ENCODE measurements around the gene SPEN. TPM values are rescaled to one million over a fixed set of nuclear protein-coding genes. Genes with fewer than 3 reads are reported as not detected.
A peak's percentile ranks its signal among the peaks of the same experiment; 100 is the strongest.

SPEN gene
- total and polyA plus RNA-seq, 7 experiments from 2014 or later = 10.1 to 92.1 (median 77.9) TPM

GRCh38 chr1:15858672-15859372, 11.3 kb downstream of the SPEN start:
- intact Hi-C loops (cut with micrococcal nuclease) = no loop called here
- no peak for ATAC-seq
- H3K4me3 Mint-ChIP-seq = peak overlapping the region in 5 of 10 donors; percentile 6 to 44 (median 16)
- DNase-seq = no peak
- POLR2A ChIA-PET = interaction anchor here (0.7 to 1.8 kb wide), 3 partner anchors 10 to 15 kb away, joined by 3 to 7 read pairs (median 5); partner anchors contain the start of gene SPEN
- Histone ChIP-seq H3K27me3 (ENCODE audit: control insufficient read depth in 2 of 2, insufficient read depth in 2 of 2, low read length in 2 of 2) (no peaks in the 10 kb centered on the region), H3K9me3 (ENCODE audit: control insufficient read depth in 2 of 3, low read length in 3 of 3) (no peaks in the 10 kb centered on the region), H3K4me3 (ENCODE audit: low read length) (no peak overlapping the region), H3K4me1 (ENCODE audit: control insufficient read depth in 2 of 2, insufficient read depth in 2 of 2, low read length in 2 of 2) (peaks cover 0 to 4% of the 10 kb centered on the region in 2 donors), H3K27ac (ENCODE audit: low read depth, low read length) (no peak overlapping the region), H3K36me3 (ENCODE audit: control insufficient read depth in 2 of 3, insufficient read depth in 3 of 3, low read length in 3 of 3) (no peaks in the 10 kb centered on the region)
- H3K9me3 Mint-ChIP-seq = no peaks in the 10 kb centered on the region
- peaks cover 11 to 79% (median 36%) of the 10 kb centered on the region in 7 donors for H3K4me1 Mint-ChIP-seq
- no peaks in the 10 kb centered on the region for H3K27me3 Mint-ChIP-seq
- peaks cover 0 to 5% (median 0%) of the 10 kb centered on the region in 5 donors for H3K36me3 Mint-ChIP-seq
- H3K27ac Mint-ChIP-seq = peak overlapping the region in 3 of 9 donors; percentile 33 to 81 (median 78)
- CTCF ChIA-PET = no interaction called here

- H3K36me3 Mint-ChIP-seq = peaks cover 0 to 3% (median under 1%) of the 10 kb centered on the region in 5 donors
- H3K9me3 ChIP-seq (ENCODE audit: control insufficient read depth in 2 of 3, low read length in 3 of 3) = no peaks in the 10 kb centered on the region
- peaks cover 17 to 75% (median 45%) of the 10 kb centered on the region in 7 donors for H3K4me1 Mint-ChIP-seq
- ATAC-seq (no peak), DNase-seq (no peak)
- no peaks in the 10 kb centered on the region for H3K9me3 Mint-ChIP-seq
- peaks cover 6 to 15% of the 10 kb centered on the region in 2 donors for H3K4me1 ChIP-seq (ENCODE audit: control insufficient read depth in 2 of 2, insufficient read depth in 2 of 2, low read length in 2 of 2)
- no peak overlapping the region for H3K4me3 ChIP-seq (ENCODE audit: low read length)
- CTCF ChIA-PET = interaction anchor here (0.9 kb wide), 1 partner anchor 9 kb away, joined by 4 read pairs; no protein-coding TSS in a partner anchor
- POLR2A ChIA-PET = interaction anchor here (0.6 to 1.3 kb wide), 3 partner anchors 10 to 20 kb away, joined by 3 to 4 read pairs (median 3); no protein-coding TSS in a partner anchor
- intact Hi-C loops (cut with micrococcal nuclease) = no loop called here
- no peak overlapping the region for H3K27ac ChIP-seq (ENCODE audit: low read depth, low read length)
- H3K27me3 Mint-ChIP-seq = no peaks in the 10 kb centered on the region
- peak overlapping the region in 1 of 10 donors; percentile 26 for H3K4me3 Mint-ChIP-seq
- H3K27me3 ChIP-seq (ENCODE audit: control insufficient read depth in 2 of 2, insufficient read depth in 2 of 2, low read length in 2 of 2) = no peaks in the 10 kb centered on the region
- H3K36me3 ChIP-seq (ENCODE audit: control insufficient read depth in 2 of 3, insufficient read depth in 3 of 3, low read length in 3 of 3) = no peaks in the 10 kb centered on the region
- peak overlapping the region in 3 of 9 donors; percentile 14 to 67 (median 45) for H3K27ac Mint-ChIP-seq
Measured at GRCh38 chr1:15863156-15863901, 15.8 kb downstream of the SPEN start.

GRCh38 chr1:15866721-15867201, 19.3 kb downstream of the SPEN start:
- DNase-seq = no peak
- ChIA-PET POLR2A (interaction anchor here (0.8 to 1.6 kb wide), 3 partner anchors 18 to 34 kb away, joined by 4 read pairs; partner anchors contain the start of gene SPEN), CTCF (interaction anchor here (0.5 to 0.7 kb wide), 2 partner anchors 27 to 94 kb away, joined by 3 to 4 read pairs; no protein-coding TSS in a partner anchor)
- H3K4me1 Mint-ChIP-seq = peaks cover 29 to 77% (median 57%) of the 10 kb centered on the region in 7 donors
- Histone ChIP-seq H3K36me3 (ENCODE audit: control insufficient read depth in 2 of 3, insufficient read depth in 3 of 3, low read length in 3 of 3) (no peaks in the 10 kb centered on the region), H3K4me1 (ENCODE audit: control insufficient read depth in 2 of 2, insufficient read depth in 2 of 2, low read length in 2 of 2) (peaks cover 6 to 11% of the 10 kb centered on the region in 2 donors), H3K27me3 (ENCODE audit: control insufficient read depth in 2 of 2, insufficient read depth in 2 of 2, low read length in 2 of 2) (no peaks in the 10 kb centered on the region), H3K4me3 (ENCODE audit: low read length) (no peak overlapping the region), H3K9me3 (ENCODE audit: control insufficient read depth in 2 of 3, low read length in 3 of 3) (no peaks in the 10 kb centered on the region), H3K27ac (ENCODE audit: low read depth, low read length) (no peak overlapping the region)
- no peak for ATAC-seq
- H3K9me3 Mint-ChIP-seq = no peaks in the 10 kb centered on the region
- peaks cover 0 to 3% (median 0%) of the 10 kb centered on the region in 5 donors for H3K36me3 Mint-ChIP-seq
- H3K4me3 Mint-ChIP-seq = peak overlapping the region in 5 of 10 donors; percentile 19 to 45 (median 36)
- intact Hi-C loops (cut with micrococcal nuclease) = no loop called here
- no peak overlapping the region for H3K27ac Mint-ChIP-seq
- H3K27me3 Mint-ChIP-seq = no peaks in the 10 kb centered on the region

- intact Hi-C loops (cut with micrococcal nuclease) = no loop called here
- Mint-ChIP-seq H3K27ac (peak overlapping the region in 2 of 9 donors; percentile 31 to 51), H3K27me3 (no peaks in the 10 kb centered on the region), H3K4me1 (peaks cover 29 to 75% (median 52%) of the 10 kb centered on the region in 7 donors), H3K36me3 (peaks cover 0 to 3% (median 0%) of the 10 kb centered on the region in 5 donors), H3K4me3 (peak overlapping the region in 3 of 10 donors; percentile 22 to 36 (median 29)), H3K9me3 (no peaks in the 10 kb centered on the region)
- no peak for DNase-seq
- H3K4me1 ChIP-seq (ENCODE audit: control insufficient read depth in 2 of 2, insufficient read depth in 2 of 2, low read length in 2 of 2) = peaks cover 6 to 11% of the 10 kb centered on the region in 2 donors
- ChIA-PET POLR2A (interaction anchor here (1.2 kb wide), 1 partner anchor 20 kb away, joined by 3 read pairs; the partner anchor contains the start of gene SPEN), CTCF (interaction anchor here (0.6 to 1.0 kb wide), 2 partner anchors 10 to 41 kb away, joined by 4 to 5 read pairs; no protein-coding TSS in a partner anchor)
- H3K9me3 ChIP-seq (ENCODE audit: control insufficient read depth in 2 of 3, low read length in 3 of 3) = no peaks in the 10 kb centered on the region
- no peak overlapping the region for H3K4me3 ChIP-seq (ENCODE audit: low read length)
- no peak overlapping the region for H3K27ac ChIP-seq (ENCODE audit: low read depth, low read length)
- no peaks in the 10 kb centered on the region for H3K36me3 ChIP-seq (ENCODE audit: control insufficient read depth in 2 of 3, insufficient read depth in 3 of 3, low read length in 3 of 3)
- no peak for ATAC-seq
- no peaks in the 10 kb centered on the region for H3K27me3 ChIP-seq (ENCODE audit: control insufficient read depth in 2 of 2, insufficient read depth in 2 of 2, low read length in 2 of 2)
Measured at GRCh38 chr1:15867288-15867687, 19.8 kb downstream of the SPEN start.

- intact Hi-C loops (cut with micrococcal nuclease) = no loop called here
- Histone ChIP-seq H3K4me1 (ENCODE audit: control insufficient read depth in 2 of 2, insufficient read depth in 2 of 2, low read length in 2 of 2) (peaks cover 11 to 16% of the 10 kb centered on the region in 2 donors), H3K27me3 (ENCODE audit: control insufficient read depth in 2 of 2, insufficient read depth in 2 of 2, low read length in 2 of 2) (no peaks in the 10 kb centered on the region), H3K36me3 (ENCODE audit: control insufficient read depth in 2 of 3, insufficient read depth in 3 of 3, low read length in 3 of 3) (peaks cover 0 to 16% (median 6%) of the 10 kb centered on the region in 3 experiments), H3K9me3 (ENCODE audit: control insufficient read depth in 2 of 3, low read length in 3 of 3) (no peaks in the 10 kb centered on the region), H3K27ac (ENCODE audit: low read depth, low read length) (no peak overlapping the region), H3K4me3 (ENCODE audit: low read length) (no peak overlapping the region)
- Mint-ChIP-seq H3K4me3 (peak overlapping the region in 1 of 10 donors; percentile 35), H3K9me3 (no peaks in the 10 kb centered on the region), H3K27ac (peak overlapping the region in 1 of 9 donors; percentile 59), H3K27me3 (no peaks in the 10 kb centered on the region), H3K36me3 (peaks cover 4 to 11% (median 11%) of the 10 kb centered on the region in 5 donors), H3K4me1 (peaks cover 34 to 77% (median 60%) of the 10 kb centered on the region in 7 donors)
- ATAC-seq (no peak), DNase-seq (no peak)
- ChIA-PET CTCF (no interaction called here), POLR2A (interaction anchor here (0.6 kb wide), 1 partner anchor 10 kb away, joined by 4 read pairs; no protein-coding TSS in a partner anchor)
Measured at GRCh38 chr1:15869413-15869812, 21.9 kb downstream of the SPEN start.

GRCh38 chr1:15870421-15870820, 22.9 kb downstream of the SPEN start:
- no peak overlapping the region for H3K27ac ChIP-seq (ENCODE audit: low read depth, low read length)
- peaks cover 0 to 20% (median 6%) of the 10 kb centered on the region in 3 experiments for H3K36me3 ChIP-seq (ENCODE audit: control insufficient read depth in 2 of 3, insufficient read depth in 3 of 3, low read length in 3 of 3)
- Mint-ChIP-seq H3K9me3 (no peaks in the 10 kb centered on the region), H3K27me3 (no peaks in the 10 kb centered on the region), H3K36me3 (peaks cover 4 to 13% (median 11%) of the 10 kb centered on the region in 5 donors), H3K4me3 (peak overlapping the region in 3 of 10 donors; percentile 6 to 35 (median 20)), H3K4me1 (peaks cover 36 to 86% (median 69%) of the 10 kb centered on the region in 7 donors), H3K27ac (peak overlapping the region in 5 of 9 donors; percentile 2 to 59 (median 14))
- H3K27me3 ChIP-seq (ENCODE audit: control insufficient read depth in 2 of 2, insufficient read depth in 2 of 2, low read length in 2 of 2) = no peaks in the 10 kb centered on the region
- CTCF ChIA-PET = interaction anchor here (0.7 to 1.8 kb wide), 2 partner anchors 55 to 105 kb away, joined by 3 to 6 read pairs; no protein-coding TSS in a partner anchor
- no peak overlapping the region for H3K4me3 ChIP-seq (ENCODE audit: low read length)
- ATAC-seq = no peak
- POLR2A ChIA-PET = no interaction called here
- intact Hi-C loops (cut with micrococcal nuclease) = no loop called here
- peaks cover 16% of the 10 kb centered on the region in 2 donors for H3K4me1 ChIP-seq (ENCODE audit: control insufficient read depth in 2 of 2, insufficient read depth in 2 of 2, low read length in 2 of 2)
- H3K9me3 ChIP-seq (ENCODE audit: control insufficient read depth in 2 of 3, low read length in 3 of 3) = no peaks in the 10 kb centered on the region
- no peak for DNase-seq

Measured in naive thymus-derived CD4-positive, alpha-beta T cell (primary cell).